Mesenchymal stem cell (in vitro differentiated cells and primary cell): ENCODE measurements around the gene RPS28.
A peak's percentile ranks its signal among the peaks of the same experiment; 100 is the strongest.

Experiments used
- DNase-seq: peaks from one replicate; pipeline ENCODE4 v3.0.0-alpha.2; 2013
- H2AFZ ChIP-seq: one replicate; pipeline ENCODE4 v1.6.1; 2013; ENCODE audit warnings: low read depth, mild to moderate bottlenecking, control low read depth, inconsistent platforms, low read length, moderate library complexity
- H2AK5ac ChIP-seq: 2 replicates; pipeline ENCODE4 v1.6.1; 2013; ENCODE audit warnings: low read length, moderate library complexity, mild to moderate bottlenecking, inconsistent platforms; ENCODE audit not compliant: severe bottlenecking
- H2BK120ac ChIP-seq: one replicate; pipeline ENCODE4 v1.6.1; 2013; ENCODE audit warnings: low read depth, mild to moderate bottlenecking, inconsistent platforms, low read length, moderate library complexity
- H2BK12ac ChIP-seq, 2 experiments: one replicate each; pipeline ENCODE4 v1.6.1; 2013; ENCODE audit warnings: inconsistent platforms in 2 of 2, low read length in 2 of 2, mild to moderate bottlenecking in 2 of 2, moderate library complexity in 2 of 2, control low read depth in 1 of 2
- H2BK15ac ChIP-seq: one replicate; pipeline ENCODE4 v1.6.1; 2013; ENCODE audit warnings: mild to moderate bottlenecking, low read depth, inconsistent platforms; ENCODE audit not compliant: poor library complexity, severe bottlenecking
- H2BK5ac ChIP-seq: 2 replicates; pipeline ENCODE4 v1.6.1; 2013; ENCODE audit warnings: low read depth, mild to moderate bottlenecking, low read length, control low read depth, inconsistent platforms; ENCODE audit not compliant: poor library complexity, severe bottlenecking
- H3K14ac ChIP-seq, 2 experiments: one replicate each; pipeline ENCODE4 v1.6.1; 2013; ENCODE audit warnings: inconsistent platforms in 2 of 2, low read length in 2 of 2, control low read depth in 1 of 2, mild to moderate bottlenecking in 1 of 2, moderate library complexity in 1 of 2
- H3K18ac ChIP-seq, 2 experiments: one replicate each; pipeline ENCODE4 v1.6.1; 2013; ENCODE audit warnings: inconsistent platforms in 2 of 2, low read length in 2 of 2, control low read depth in 1 of 2, low read depth in 1 of 2, mild to moderate bottlenecking in 1 of 2
- H3K23ac ChIP-seq, 2 experiments: one replicate each; pipeline ENCODE4 v1.6.1; 2013; ENCODE audit warnings: inconsistent platforms in 2 of 2, low read length in 2 of 2, mild to moderate bottlenecking in 2 of 2, moderate library complexity in 2 of 2, control low read depth in 1 of 2
- H3K27ac ChIP-seq: 2 replicates; pipeline ENCODE4 v1.5.1; 2013; ENCODE audit warnings: mild to moderate bottlenecking, moderate library complexity, low read length, control low read depth, inconsistent platforms; ENCODE audit not compliant: poor library complexity, severe bottlenecking
- H3K27me3 ChIP-seq, 2 experiments: 2 replicates each; pipeline versions ENCODE4 v1.6.1 to v1.7.0; 2013; ENCODE audit warnings: low read length in 2 of 2, mild to moderate bottlenecking in 2 of 2, moderate library complexity in 2 of 2, control low read depth in 1 of 2, inconsistent platforms in 1 of 2; ENCODE audit not compliant: control insufficient read depth in 1 of 2, insufficient read depth in 1 of 2
- H3K36me3 ChIP-seq, 2 experiments: 2 replicates each; pipeline versions ENCODE4 v1.6.1 to v1.7.0; 2013; ENCODE audit warnings: low read length in 2 of 2, control low read depth in 1 of 2, inconsistent platforms in 1 of 2, low read depth in 1 of 2, mild to moderate bottlenecking in 1 of 2; ENCODE audit not compliant: insufficient read depth in 2 of 2, control insufficient read depth in 1 of 2
- H3K4ac ChIP-seq, 2 experiments: one replicate each; pipeline ENCODE4 v1.6.1; 2013; ENCODE audit warnings: inconsistent platforms in 2 of 2, low read length in 2 of 2, mild to moderate bottlenecking in 2 of 2, moderate library complexity in 2 of 2, control low read depth in 1 of 2, low read depth in 1 of 2
- H3K4me1 ChIP-seq: 2 replicates; pipeline ENCODE4 v1.6.1; 2013; ENCODE audit warnings: low read depth, low read length, control low read depth; ENCODE audit not compliant: control insufficient read depth, insufficient read depth
- H3K4me2 ChIP-seq: 2 replicates; pipeline ENCODE4 v1.6.1; 2013; ENCODE audit warnings: low read length, mild to moderate bottlenecking, inconsistent platforms; ENCODE audit not compliant: poor library complexity, severe bottlenecking
- H3K4me3 ChIP-seq, 2 experiments: 2 replicates each; pipeline versions ENCODE4 v1.5.1 to v1.7.0; 2013; ENCODE audit warnings: low read length in 2 of 2, mild to moderate bottlenecking in 2 of 2, control low read depth in 1 of 2, low read depth in 1 of 2; ENCODE audit not compliant: insufficient read depth in 1 of 2
- H3K79me1 ChIP-seq: replicated peaks from 2 replicates; pipeline ENCODE4 v1.6.1; 2013; ENCODE audit warnings: mild to moderate bottlenecking, control low read depth, low read length, inconsistent platforms; ENCODE audit not compliant: poor library complexity, severe bottlenecking
- H3K9ac ChIP-seq: 2 replicates; pipeline ENCODE4 v1.7.0; 2013; ENCODE audit warnings: mild to moderate bottlenecking, low read length, moderate library complexity
- H3K9me3 ChIP-seq: 2 replicates; pipeline ENCODE4 v1.7.0; 2013; ENCODE audit warnings: mild to moderate bottlenecking, low read length; ENCODE audit not compliant: control insufficient read depth
- H4K8ac ChIP-seq: one replicate; pipeline ENCODE4 v1.6.1; 2013; ENCODE audit warnings: inconsistent platforms, mild to moderate bottlenecking, low read length, moderate library complexity
- H4K91ac ChIP-seq: one replicate; pipeline ENCODE4 v1.6.1; 2013; ENCODE audit warnings: mild to moderate bottlenecking, low read length, inconsistent platforms
- WGBS: methylation state at CpG from one replicate; pipeline ENCODE4 v1.1.7; 2013; ENCODE audit warnings: mixed read lengths; 5-methylcytosine and 5-hydroxymethylcytosine counted together

Gene RPS28

DNA sequence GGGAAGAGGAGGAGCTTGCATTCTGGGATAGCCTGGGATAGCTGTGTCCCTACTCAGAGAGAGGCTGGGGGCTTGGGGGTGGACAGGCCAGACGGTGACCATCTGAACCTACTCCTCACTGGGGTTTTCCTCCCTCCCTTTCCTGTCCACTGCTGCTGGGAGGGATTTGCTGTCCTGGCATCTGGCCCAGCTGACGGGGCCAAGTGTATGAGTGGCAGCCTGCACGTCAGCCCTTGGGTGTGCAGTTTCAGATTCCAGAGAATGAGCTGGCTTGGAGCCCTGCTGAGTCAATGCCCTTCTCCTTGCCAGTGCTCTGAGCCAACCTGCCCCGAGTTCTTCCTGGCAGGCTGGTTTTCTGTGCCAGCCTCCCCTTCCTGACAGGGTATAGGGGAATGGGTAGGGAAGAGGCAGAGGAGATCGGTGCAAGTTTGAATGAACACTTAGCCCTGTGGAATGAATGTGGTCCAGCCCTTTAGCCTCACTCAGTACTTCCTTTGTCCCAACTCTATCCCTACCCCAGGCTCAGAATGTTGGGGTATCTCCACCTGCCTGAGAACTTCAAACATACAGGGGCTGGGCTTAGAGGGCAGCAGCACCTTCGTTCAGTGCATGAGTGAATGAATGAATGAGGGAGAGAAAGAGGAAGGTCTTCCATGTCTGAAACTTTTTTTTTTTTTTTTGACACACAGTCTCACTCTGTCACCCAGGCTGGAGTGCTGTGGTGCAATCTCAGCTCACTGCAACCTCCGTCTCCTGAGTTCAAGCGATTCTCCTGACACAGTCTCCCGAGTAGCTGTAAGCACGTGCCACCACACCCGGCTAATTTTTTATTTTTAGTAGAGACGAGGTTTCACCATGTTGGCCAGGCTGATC, 40.9 kb downstream of the RPS28 start:
- H3K4me1 ChIP-seq = peaks cover 40% of the 10 kb centered on the region
- peak; percentile 99 for DNase-seq
- H4K8ac ChIP-seq = peak overlapping the region; percentile 83
- peak overlapping the region; percentile 4 to 94 for H3K18ac ChIP-seq
- H2AFZ ChIP-seq = no peak overlapping the region
- no peak overlapping the region for H3K23ac ChIP-seq
- peak overlapping the region; percentile 48 for H4K91ac ChIP-seq
- H3K4me2 ChIP-seq = peak overlapping the region; percentile 24
- no peak overlapping the region for H3K14ac ChIP-seq
- WGBS = 45% methylated on average over 10 of the region's 12 CpGs
- H3K4ac ChIP-seq = peak overlapping the region; percentile 5 to 73
- H3K9me3 ChIP-seq = no peaks in the 10 kb centered on the region
- no peak overlapping the region for H2BK15ac ChIP-seq
- H3K27ac ChIP-seq = peak overlapping the region; percentile 92
- H3K9ac ChIP-seq = peak overlapping the region; percentile 67
- peak overlapping the region; percentile 71 for H2BK5ac ChIP-seq
- H3K4me3 ChIP-seq = peak overlapping the region in 1 of 2 experiments; percentile 10
- H2BK12ac ChIP-seq = peak overlapping the region; percentile 16 to 94
- peaks cover 9% of the 10 kb centered on the region in 2 experiments for H3K36me3 ChIP-seq
- peak overlapping the region; percentile 54 for H2BK120ac ChIP-seq
- H3K27me3 ChIP-seq = no peaks in the 10 kb centered on the region
- H2AK5ac ChIP-seq = peak overlapping the region; percentile 91
- H3K79me1 ChIP-seq = no peaks in the 10 kb centered on the region

DNA sequence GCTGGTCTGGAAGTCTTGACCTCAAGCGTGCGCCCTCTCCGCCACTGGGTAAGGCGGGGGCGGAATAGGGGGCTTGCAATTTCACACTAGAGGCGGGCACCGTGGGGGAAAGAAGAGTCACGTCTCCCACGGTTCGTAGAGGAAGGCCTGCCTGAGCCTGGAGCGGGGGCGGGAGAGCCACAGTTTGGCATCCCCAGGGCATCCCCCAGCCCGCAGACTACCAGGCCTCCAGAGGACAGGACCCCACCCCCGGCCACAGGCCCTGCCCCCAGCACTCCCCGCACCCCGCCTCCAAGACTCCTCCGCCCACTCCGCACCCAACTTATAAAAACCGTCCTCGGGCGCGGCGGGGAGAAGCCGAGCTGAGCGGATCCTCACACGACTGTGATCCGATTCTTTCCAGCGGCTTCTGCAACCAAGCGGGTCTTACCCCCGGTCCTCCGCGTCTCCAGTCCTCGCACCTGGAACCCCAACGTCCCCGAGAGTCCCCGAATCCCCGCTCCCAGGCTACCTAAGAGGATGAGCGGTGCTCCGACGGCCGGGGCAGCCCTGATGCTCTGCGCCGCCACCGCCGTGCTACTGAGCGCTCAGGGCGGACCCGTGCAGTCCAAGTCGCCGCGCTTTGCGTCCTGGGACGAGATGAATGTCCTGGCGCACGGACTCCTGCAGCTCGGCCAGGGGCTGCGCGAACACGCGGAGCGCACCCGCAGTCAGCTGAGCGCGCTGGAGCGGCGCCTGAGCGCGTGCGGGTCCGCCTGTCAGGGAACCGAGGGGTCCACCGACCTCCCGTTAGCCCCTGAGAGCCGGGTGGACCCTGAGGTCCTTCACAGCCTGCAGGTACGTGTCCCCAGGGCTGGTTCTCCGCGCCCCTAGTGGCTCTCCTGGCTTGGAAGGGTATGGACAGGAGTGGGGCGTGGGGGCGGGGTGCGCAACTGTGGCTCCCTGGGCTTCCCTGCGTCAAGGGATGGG, 42.8 kb downstream of the RPS28 start, which contains the start of gene ANGPTL4:
Gene ANGPTL4 (plus strand): TSS at position 353 of the 969 bp plus-strand sequence. CDS start 167 bp downstream, at position 520.
- peak within 1 kb of the TSS; percentile 61 for H2BK5ac ChIP-seq
- DNase-seq = peak; percentile 88
- peaks cover 2% of the 10 kb centered on the region for H3K79me1 ChIP-seq
- H3K9me3 ChIP-seq = no peaks in the 10 kb centered on the region
- H2BK15ac ChIP-seq = peak within 1 kb of the TSS; percentile 65
- H4K8ac ChIP-seq = peak within 1 kb of the TSS; percentile 87
- H3K4ac ChIP-seq = peak within 1 kb of the TSS; percentile 20 to 97
- H2AFZ ChIP-seq = peak within 1 kb of the TSS; percentile 47
- H3K36me3 ChIP-seq = peaks cover 19 to 24% of the 10 kb centered on the region in 2 experiments
- H2BK120ac ChIP-seq = peak within 1 kb of the TSS; percentile 39
- H4K91ac ChIP-seq = peak within 1 kb of the TSS; percentile 88
- peak within 1 kb of the TSS in 1 of 2 experiments; percentile 98 for H3K14ac ChIP-seq
- H3K18ac ChIP-seq = peak within 1 kb of the TSS; percentile 89 to 100
- H3K9ac ChIP-seq = peak within 1 kb of the TSS; percentile 89
- H3K4me3 ChIP-seq = peak within 1 kb of the TSS; percentile 75 to 94
- H3K23ac ChIP-seq = peak within 1 kb of the TSS in 1 of 2 experiments; percentile 99
- no peaks in the 10 kb centered on the region for H3K27me3 ChIP-seq
- H3K4me2 ChIP-seq = peak within 1 kb of the TSS; percentile 78
- H2BK12ac ChIP-seq = peak within 1 kb of the TSS; percentile 6 to 97
- peaks cover 55% of the 10 kb centered on the region for H3K4me1 ChIP-seq
- peak within 1 kb of the TSS; percentile 99 for H2AK5ac ChIP-seq
- peak within 1 kb of the TSS; percentile 86 for H3K27ac ChIP-seq
- WGBS = under 1% methylated on average over 69 of the region's 81 CpGs

DNA sequence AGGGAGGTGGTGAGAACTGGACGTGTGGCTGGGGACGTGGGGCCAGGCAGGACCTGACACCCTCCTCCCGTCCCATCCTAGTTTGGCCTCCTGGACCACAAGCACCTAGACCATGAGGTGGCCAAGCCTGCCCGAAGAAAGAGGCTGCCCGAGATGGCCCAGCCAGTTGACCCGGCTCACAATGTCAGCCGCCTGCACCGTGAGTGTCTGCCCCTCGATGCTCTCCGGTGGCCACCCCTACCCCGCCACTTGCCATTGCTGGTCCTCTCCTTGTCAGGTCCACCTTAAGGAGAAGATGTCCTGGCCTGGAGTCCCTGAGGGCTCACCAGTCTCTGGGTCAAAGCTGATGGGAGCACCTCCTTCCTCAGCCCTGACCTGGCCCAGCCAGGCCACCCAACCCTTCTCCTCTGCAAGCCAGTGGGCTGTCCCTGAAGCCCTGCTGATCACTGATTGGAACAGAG, 44.9 kb downstream of the RPS28 start:
- Histone ChIP-seq H3K4me2 (peak overlapping the region; percentile 19), H3K4me3 (peak overlapping the region; percentile 5 to 94), H2BK5ac (no peak overlapping the region), H2AFZ (no peak overlapping the region), H2AK5ac (peak overlapping the region; percentile 60), H4K8ac (no peak overlapping the region), H3K36me3 (peaks cover 31 to 40% of the 10 kb centered on the region in 2 experiments), H2BK12ac (peak overlapping the region; percentile 23 to 53), H3K79me1 (peaks cover 6% of the 10 kb centered on the region), H3K4me1 (peaks cover 56% of the 10 kb centered on the region), H3K27me3 (no peaks in the 10 kb centered on the region), H4K91ac (peak overlapping the region; percentile 30), H3K9me3 (no peaks in the 10 kb centered on the region), H3K4ac (peak overlapping the region; percentile 15 to 22), H3K18ac (peak overlapping the region; percentile 57 to 61), H3K27ac (peak overlapping the region; percentile 53), H3K23ac (no peak overlapping the region), H3K14ac (peak overlapping the region in 1 of 2 experiments; percentile 36), H2BK120ac (no peak overlapping the region), H2BK15ac (no peak overlapping the region), H3K9ac (no peak overlapping the region)
- 95% methylated on average over 11 of the region's 11 CpGs for WGBS
- peak; percentile 25 for DNase-seq
